Testis (tissue), 2 donors: ENCODE results near the gene LY6G6D.

Experiments
- POLR2A ChIP-seq: fragments of 450-650 bp; IDR thresholded peaks from one replicate; pipeline ENCODE4 v1.6.1; 2017; ENCODE audit warnings: antibody characterized with exemption, mild to moderate bottlenecking, moderate library complexity
- TF ChIP-seq, protein P1 (sequence below), 3 experiments: fragments of 450-650 bp in 2 of 3; fragments of 200-600 bp in 1 of 3; sonication (generic) in 1 of 3; IDR thresholded peaks; one replicate each; pipeline ENCODE4 v1.5.1; 2016 to 2019; ENCODE audit warnings: antibody characterized with exemption in 3 of 3, mild to moderate bottlenecking in 2 of 3, moderate library complexity in 1 of 3

DNA sequence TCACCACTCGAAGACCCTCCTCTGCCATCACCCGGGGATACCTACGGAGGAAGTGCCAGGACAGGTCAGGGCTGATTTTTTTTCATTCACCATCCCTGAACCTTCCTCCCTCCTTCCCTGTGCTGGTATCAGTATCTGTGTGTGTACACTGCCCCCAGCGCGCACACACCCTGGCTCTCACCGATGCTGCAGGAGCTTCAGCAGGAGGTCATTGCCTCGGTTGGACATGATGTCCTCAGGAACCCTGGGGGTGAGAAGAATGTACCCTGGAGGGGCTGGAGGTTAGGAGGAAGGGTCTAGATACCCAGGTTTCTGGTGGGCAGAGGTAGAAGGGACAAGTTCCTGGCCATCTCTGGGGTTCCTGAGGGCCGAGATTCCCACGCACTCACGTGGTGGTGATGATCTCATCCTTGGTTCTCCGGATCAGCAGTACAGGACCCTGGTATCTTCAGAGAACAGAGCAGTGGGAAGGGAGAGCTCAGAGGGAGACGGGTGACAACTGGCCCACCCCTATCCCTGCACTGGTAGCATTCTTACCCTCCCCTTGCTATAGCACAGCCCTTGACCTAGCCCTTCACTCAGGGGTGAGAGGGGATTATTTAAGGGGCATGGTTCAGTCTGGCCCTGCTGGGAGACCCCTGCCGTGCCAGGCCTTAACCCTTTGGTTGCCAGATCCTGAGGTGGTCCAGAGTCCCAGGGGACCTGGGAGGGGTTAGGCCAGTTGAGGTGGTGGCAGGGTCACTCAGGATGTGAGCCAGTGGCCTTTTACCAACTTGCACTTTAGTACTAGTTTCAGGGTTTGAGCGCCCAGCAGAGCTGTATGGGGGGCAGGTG, 27.1 kb upstream of the LY6G6D start:
- TF ChIP-seq, protein P1, sequence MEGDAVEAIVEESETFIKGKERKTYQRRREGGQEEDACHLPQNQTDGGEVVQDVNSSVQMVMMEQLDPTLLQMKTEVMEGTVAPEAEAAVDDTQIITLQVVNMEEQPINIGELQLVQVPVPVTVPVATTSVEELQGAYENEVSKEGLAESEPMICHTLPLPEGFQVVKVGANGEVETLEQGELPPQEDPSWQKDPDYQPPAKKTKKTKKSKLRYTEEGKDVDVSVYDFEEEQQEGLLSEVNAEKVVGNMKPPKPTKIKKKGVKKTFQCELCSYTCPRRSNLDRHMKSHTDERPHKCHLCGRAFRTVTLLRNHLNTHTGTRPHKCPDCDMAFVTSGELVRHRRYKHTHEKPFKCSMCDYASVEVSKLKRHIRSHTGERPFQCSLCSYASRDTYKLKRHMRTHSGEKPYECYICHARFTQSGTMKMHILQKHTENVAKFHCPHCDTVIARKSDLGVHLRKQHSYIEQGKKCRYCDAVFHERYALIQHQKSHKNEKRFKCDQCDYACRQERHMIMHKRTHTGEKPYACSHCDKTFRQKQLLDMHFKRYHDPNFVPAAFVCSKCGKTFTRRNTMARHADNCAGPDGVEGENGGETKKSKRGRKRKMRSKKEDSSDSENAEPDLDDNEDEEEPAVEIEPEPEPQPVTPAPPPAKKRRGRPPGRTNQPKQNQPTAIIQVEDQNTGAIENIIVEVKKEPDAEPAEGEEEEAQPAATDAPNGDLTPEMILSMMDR (IDR thresholded peaks at IDR 0.05), result no peak
- TF ChIP-seq POLR2A, result no peak
